Loucy (cell line): ENCODE measurements around the gene ACTN1.

Source experiments
- EZH2phosphoT487 ChIP-seq: fragments of 200-600 bp; IDR thresholded peaks from 2 replicates; pipeline ENCODE4 v1.6.1; 2018; ENCODE audit warnings: antibody characterized with exemption, mild to moderate bottlenecking, moderate library complexity, borderline replicate concordance
- TF ChIP-seq, protein P1 (sequence below): fragments of 200-600 bp; sonication (generic); conservative IDR thresholded peaks from 2 replicates; pipeline ENCODE4 v1.5.1; 2014; ENCODE audit warnings: mild to moderate bottlenecking, antibody characterized with exemption, low read length

DNA sequence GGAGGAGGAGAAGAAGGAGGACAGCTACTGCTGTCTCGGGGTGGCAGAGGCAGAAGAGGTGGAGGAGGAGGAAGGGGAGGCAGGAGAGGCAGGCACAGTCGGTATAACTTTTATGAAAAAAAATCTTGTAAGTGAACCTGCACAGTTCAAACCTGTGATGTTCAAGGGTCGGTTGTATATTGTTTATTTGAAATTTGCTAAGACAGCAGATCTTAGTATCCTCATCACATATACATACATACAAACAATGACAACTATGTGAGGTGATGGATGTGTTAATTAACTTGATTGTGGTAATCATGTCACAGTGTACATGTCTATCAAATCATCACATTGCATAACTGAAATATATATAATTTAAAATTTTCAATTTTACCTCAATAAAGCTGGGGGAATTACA lies 19.0 kb downstream of the ACTN1 start:
- TF ChIP-seq, protein P1, sequence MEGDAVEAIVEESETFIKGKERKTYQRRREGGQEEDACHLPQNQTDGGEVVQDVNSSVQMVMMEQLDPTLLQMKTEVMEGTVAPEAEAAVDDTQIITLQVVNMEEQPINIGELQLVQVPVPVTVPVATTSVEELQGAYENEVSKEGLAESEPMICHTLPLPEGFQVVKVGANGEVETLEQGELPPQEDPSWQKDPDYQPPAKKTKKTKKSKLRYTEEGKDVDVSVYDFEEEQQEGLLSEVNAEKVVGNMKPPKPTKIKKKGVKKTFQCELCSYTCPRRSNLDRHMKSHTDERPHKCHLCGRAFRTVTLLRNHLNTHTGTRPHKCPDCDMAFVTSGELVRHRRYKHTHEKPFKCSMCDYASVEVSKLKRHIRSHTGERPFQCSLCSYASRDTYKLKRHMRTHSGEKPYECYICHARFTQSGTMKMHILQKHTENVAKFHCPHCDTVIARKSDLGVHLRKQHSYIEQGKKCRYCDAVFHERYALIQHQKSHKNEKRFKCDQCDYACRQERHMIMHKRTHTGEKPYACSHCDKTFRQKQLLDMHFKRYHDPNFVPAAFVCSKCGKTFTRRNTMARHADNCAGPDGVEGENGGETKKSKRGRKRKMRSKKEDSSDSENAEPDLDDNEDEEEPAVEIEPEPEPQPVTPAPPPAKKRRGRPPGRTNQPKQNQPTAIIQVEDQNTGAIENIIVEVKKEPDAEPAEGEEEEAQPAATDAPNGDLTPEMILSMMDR: no peak
- TF ChIP-seq EZH2phosphoT487: no peak
